Activated gamma-delta T cell treated with Interleukin-2 at 50 U/mL for 16 hours (primary cell): ENCODE measurements around the gene CFAP221.

Source experiments
- DNase-seq: peaks from one replicate; pipeline ENCODE4 v3.0.0-alpha.2; 2020

Gene CFAP221

GRCh38 chr2:119702918-119703401 is 158.7 kb downstream of the CFAP221 start:
- DNase-seq = peak; percentile 64

GRCh38 chr2:119703526-119703925 is 159.3 kb downstream of the CFAP221 start:
- DNase-seq = no peak

GRCh38 chr2:119704670-119705120 is 160.4 kb downstream of the CFAP221 start:
- DNase-seq = no peak

- no peak for DNase-seq
These were observed 162.0 kb downstream of the CFAP221 start for GRCh38 chr2:119706221-119706620.
